HCT116 (cell line): Measurements from ENCODE around the gene MGRN1. TPM values are rescaled to one million over a fixed set of nuclear protein-coding genes. Genes with fewer than 3 reads are reported as not detected.

Experiments
- ATAC-seq: fragments of 200-7000 bp; cut with Tn5 transposase; 2 replicates; pipeline ENCODE4 v1.9.1; 2020; ENCODE audit warnings: mild to moderate bottlenecking, moderate library complexity
- BruUV-seq: library from RNA; stranded (reverse); fragments of 400-500 nt; replicated peaks from 2 replicates; lab custom pipeline; 2021; lab: Mats Ljungman, UMichigan
- CTCF ChIA-PET: fragments of 300-600 bp; sonication (Branson Sonifier 250); formaldehyde crosslinking; loops from one replicate; lab custom pipeline; 2021; ENCODE audit warnings: antibody characterized with exemption; lab: Charles Lee
- POLR2A ChIA-PET: fragments of 300-600, 350-600 bp; sonication (Branson Sonifier 250); formaldehyde crosslinking; loops from one replicate; lab custom pipeline; 2021; ENCODE audit warnings: antibody characterized with exemption; lab: Charles Lee
- RAD21 ChIA-PET, 2 experiments: fragments of 300-600 bp; sonication (Branson Sonifier 250); formaldehyde crosslinking; loops; one replicate each; lab custom pipeline; 2023; ENCODE audit warnings: low total read pairs in 2 of 2; ENCODE audit not compliant: uncharacterized antibody in 2 of 2, unreplicated experiment in 2 of 2, low non-redundant PET in 1 of 2; lab: Charles Lee
- DNase-seq: peaks from one replicate; pipeline ENCODE4 v3.0.0-alpha.2; 2010; ENCODE audit warnings: low read depth, low spot score
- H2AFZ ChIP-seq: fragments of 200-600 bp; shearing (Covaris generic), sonication (generic); 2 replicates; pipeline ENCODE4 v1.6.1; 2017; ENCODE audit warnings: low read depth, mixed run types, mixed read lengths, antibody characterized with exemption, low read length; ENCODE audit not compliant: poor library complexity, severe bottlenecking
- H3K27ac ChIP-seq: 2 replicates; pipeline ENCODE4 v1.5.1; 2012; ENCODE audit warnings: low read depth, low read length
- H3K27me3 ChIP-seq: fragments of 200-600 bp; sonication (generic); 2 replicates; pipeline ENCODE4 v1.6.1; 2016; ENCODE audit warnings: mixed run types, low read length, mixed read lengths; ENCODE audit not compliant: insufficient read depth
- H3K36me3 ChIP-seq, 2 experiments: fragments of 200-500 bp in 1 of 2; fragments of 200-600 bp in 1 of 2; sonication (Bioruptor generic) in 1 of 2; sonication (generic) in 1 of 2; 2 replicates each; pipeline versions ENCODE4 v1.5.1 to v1.6.1; 2014 to 2016; ENCODE audit warnings: low read length in 2 of 2, inconsistent platforms in 1 of 2, mixed read lengths in 1 of 2, mixed run types in 1 of 2; ENCODE audit not compliant: insufficient read depth in 2 of 2, control insufficient read depth in 1 of 2
- H3K4me1 ChIP-seq, 2 experiments: fragments of 200-600 bp in 1 of 2; sonication (generic) in 1 of 2; 2 replicates each; pipeline versions ENCODE4 v1.5.1 to v1.6.1; 2012 to 2017; ENCODE audit warnings: low read length in 2 of 2, inconsistent platforms in 1 of 2, mild to moderate bottlenecking in 1 of 2, mixed read lengths in 1 of 2, mixed run types in 1 of 2, moderate library complexity in 1 of 2; ENCODE audit not compliant: insufficient read depth in 2 of 2, control insufficient read depth in 1 of 2
- H3K4me2 ChIP-seq: fragments of 200-600 bp; sonication (generic); 2 replicates; pipeline ENCODE4 v1.6.1; 2017; ENCODE audit warnings: mixed run types, low read length, mixed read lengths
- H3K4me3 ChIP-seq, 2 experiments: fragments of 200-600 bp in 1 of 2; sonication (generic) in 1 of 2; replicated peaks in 1 of 2; 2 replicates each; pipeline ENCODE4 v1.5.1; 2011 to 2016; ENCODE audit warnings: low read length in 2 of 2, control low read depth in 1 of 2, low read depth in 1 of 2, mild to moderate bottlenecking in 1 of 2, mixed read lengths in 1 of 2, mixed run types in 1 of 2
- H3K79me2 ChIP-seq: fragments of 200-600 bp; sonication (generic); 2 replicates; pipeline ENCODE4 v1.6.1; 2017; ENCODE audit warnings: mild to moderate bottlenecking, mixed run types, low read length, moderate library complexity, mixed read lengths; ENCODE audit not compliant: insufficient read depth
- H3K9ac ChIP-seq: fragments of 200-600 bp; sonication (generic); 2 replicates; pipeline ENCODE4 v1.6.1; 2016; ENCODE audit warnings: low read length, mixed read lengths
- H3K9me2 ChIP-seq: fragments of 200-600 bp; sonication (generic), shearing (Covaris generic); 2 replicates; pipeline ENCODE4 v1.6.1; 2017; ENCODE audit warnings: mixed run types, mild to moderate bottlenecking, moderate library complexity; ENCODE audit not compliant: insufficient read depth
- H3K9me3 ChIP-seq, 2 experiments: fragments of 200-500 bp in 1 of 2; fragments of 200-600 bp in 1 of 2; sonication (Bioruptor generic) in 1 of 2; sonication (generic) in 1 of 2; 2 replicates each; pipeline ENCODE4 v1.6.1; 2014 to 2017; ENCODE audit warnings: low read length in 2 of 2, mixed read lengths in 2 of 2, inconsistent platforms in 1 of 2, low read depth in 1 of 2, mild to moderate bottlenecking in 1 of 2, mixed run types in 1 of 2, moderate library complexity in 1 of 2; ENCODE audit not compliant: control insufficient read depth in 1 of 2, insufficient read depth in 1 of 2
- H4K20me1 ChIP-seq: fragments of 200-600 bp; sonication (generic), shearing (Covaris generic); 2 replicates; pipeline ENCODE4 v1.6.1; 2017; ENCODE audit warnings: mixed run types, mild to moderate bottlenecking, moderate library complexity; ENCODE audit not compliant: insufficient read depth
- CBX3 ChIP-seq: IDR thresholded peaks from 2 replicates; pipeline ENCODE4 v1.6.1; 2012; ENCODE audit warnings: low read depth
- CEBPB ChIP-seq: IDR thresholded peaks from 2 replicates; pipeline ENCODE4 v1.6.1; 2012; ENCODE audit warnings: low read depth
- EGR1 ChIP-seq: IDR thresholded peaks from 2 replicates; pipeline ENCODE4 v1.6.1; 2012; ENCODE audit warnings: low read depth
- ELF1 ChIP-seq: IDR thresholded peaks from 2 replicates; pipeline ENCODE4 v1.6.1; 2012; ENCODE audit warnings: low read depth, borderline replicate concordance
- EZH2phosphoT487 ChIP-seq: fragments of 200-600 bp; IDR thresholded peaks from 2 replicates; pipeline ENCODE4 v1.6.1; 2018; ENCODE audit warnings: antibody characterized with exemption, borderline replicate concordance
- FOSL1 ChIP-seq: IDR thresholded peaks from 2 replicates; pipeline ENCODE4 v1.6.1; 2012; ENCODE audit warnings: low read depth
- JUND ChIP-seq: IDR thresholded peaks from 2 replicates; pipeline ENCODE4 v1.6.1; 2012
- POLR2A ChIP-seq: IDR thresholded peaks from 2 replicates; pipeline ENCODE4 v1.7.0; 2011; ENCODE audit warnings: borderline replicate concordance; ENCODE audit not compliant: insufficient read depth, insufficient read length; ENCODE audit errors: extremely low read depth
- POLR2AphosphoS5 ChIP-seq: IDR thresholded peaks from 2 replicates; pipeline ENCODE4 v1.6.1; 2011; ENCODE audit warnings: mild to moderate bottlenecking, low read depth, low read length, moderate library complexity
- RAD21 ChIP-seq: IDR thresholded peaks from 2 replicates; pipeline ENCODE4 v1.6.1; 2012; ENCODE audit warnings: low read depth, mild to moderate bottlenecking
- SP1 ChIP-seq: IDR thresholded peaks from 2 replicates; pipeline ENCODE4 v1.6.1; 2012; ENCODE audit warnings: low read depth
- SRF ChIP-seq: IDR thresholded peaks from 2 replicates; pipeline ENCODE4 v1.6.1; 2012; ENCODE audit warnings: low read depth
- TCF7L2 ChIP-seq: IDR thresholded peaks from 2 replicates; pipeline ENCODE4 v1.7.0; 2011; ENCODE audit warnings: borderline replicate concordance, inconsistent platforms; ENCODE audit not compliant: insufficient read depth, insufficient read length; ENCODE audit errors: extremely low read depth
- YY1 ChIP-seq: IDR thresholded peaks from 2 replicates; pipeline ENCODE4 v1.6.1; 2011; ENCODE audit warnings: low read length, low read depth, moderate library complexity, mild to moderate bottlenecking; ENCODE audit not compliant: insufficient replicate concordance; ENCODE audit errors: extremely low read depth
- ZFX ChIP-seq: fragments of 450-650 bp; IDR thresholded peaks from 2 replicates; pipeline ENCODE4 v1.6.1; 2017
- ZNF274 ChIP-seq: fragments of 200-500 bp; sonication (Bioruptor generic); IDR thresholded peaks from 2 replicates; pipeline ENCODE4 v1.6.1; 2014; ENCODE audit warnings: mild to moderate bottlenecking, low read depth, low read length, inconsistent platforms
- intact Hi-C: fragments of 100-400 bp; cut with micrococcal nuclease; formaldehyde crosslinking; loops from 2 replicates; pipeline ENCODE4 v1.10.0; 2022
- total RNA-seq: library from RNA; stranded (reverse); gene quantifications from one replicate; pipeline ENCODE4 v1.2.1, GENCODE V29; 2021; ENCODE audit not compliant: unreplicated experiment
- TF ChIP-seq, protein P1 (sequence below): IDR thresholded peaks from 2 replicates; pipeline ENCODE4 v1.6.1; 2011; ENCODE audit warnings: mild to moderate bottlenecking, low read length, moderate library complexity; ENCODE audit not compliant: insufficient replicate concordance; ENCODE audit errors: extremely low read depth
- TF ChIP-seq, protein P2 (sequence below): IDR thresholded peaks from 2 replicates; pipeline ENCODE4 v1.6.1; 2012; ENCODE audit warnings: low read depth
- TF ChIP-seq, protein P3 (sequence below): IDR thresholded peaks from 2 replicates; pipeline ENCODE4 v1.6.1; 2012

The MGRN1 gene
- total RNA-seq, 1 experiment from 2014 or later: 50.6 TPM

DNA sequence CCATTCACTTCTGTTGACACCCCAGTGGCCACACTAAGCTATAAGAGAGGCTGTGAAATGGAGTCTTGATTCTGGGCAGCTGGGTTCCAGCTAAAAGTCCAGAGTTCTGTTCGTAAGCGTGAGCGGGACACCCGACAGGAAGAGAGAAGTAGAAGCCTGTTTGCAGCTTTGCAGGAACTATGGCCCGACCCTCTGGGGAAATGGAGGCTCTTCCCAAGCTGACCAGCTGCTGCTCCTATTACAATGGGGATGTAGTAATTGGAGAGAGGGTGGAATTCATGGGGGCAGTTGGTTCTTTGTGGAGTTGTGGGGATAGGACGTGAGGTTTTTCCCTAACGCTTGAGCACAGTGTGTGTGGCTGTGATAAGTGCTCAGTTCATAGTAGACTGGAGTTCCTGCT is 38.3 kb upstream of the MGRN1 start:
- no peak overlapping the region for H3K4me2 ChIP-seq
- no peak overlapping the region for H3K9ac ChIP-seq
- no TSS peak for BruUV-seq
- H4K20me1 ChIP-seq: no peaks in the 10 kb centered on the region
- H3K4me3 ChIP-seq: no peak overlapping the region
- ATAC-seq: no peak
- no peak for TF ChIP-seq FOSL1
- no peak for TF ChIP-seq JUND
- no peak for TF ChIP-seq SRF
- TF ChIP-seq TCF7L2: no peak
- TF ChIP-seq, protein P1, sequence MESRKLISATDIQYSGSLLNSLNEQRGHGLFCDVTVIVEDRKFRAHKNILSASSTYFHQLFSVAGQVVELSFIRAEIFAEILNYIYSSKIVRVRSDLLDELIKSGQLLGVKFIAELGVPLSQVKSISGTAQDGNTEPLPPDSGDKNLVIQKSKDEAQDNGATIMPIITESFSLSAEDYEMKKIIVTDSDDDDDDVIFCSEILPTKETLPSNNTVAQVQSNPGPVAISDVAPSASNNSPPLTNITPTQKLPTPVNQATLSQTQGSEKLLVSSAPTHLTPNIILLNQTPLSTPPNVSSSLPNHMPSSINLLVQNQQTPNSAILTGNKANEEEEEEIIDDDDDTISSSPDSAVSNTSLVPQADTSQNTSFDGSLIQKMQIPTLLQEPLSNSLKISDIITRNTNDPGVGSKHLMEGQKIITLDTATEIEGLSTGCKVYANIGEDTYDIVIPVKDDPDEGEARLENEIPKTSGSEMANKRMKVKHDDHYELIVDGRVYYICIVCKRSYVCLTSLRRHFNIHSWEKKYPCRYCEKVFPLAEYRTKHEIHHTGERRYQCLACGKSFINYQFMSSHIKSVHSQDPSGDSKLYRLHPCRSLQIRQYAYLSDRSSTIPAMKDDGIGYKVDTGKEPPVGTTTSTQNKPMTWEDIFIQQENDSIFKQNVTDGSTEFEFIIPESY: no peak
- TF ChIP-seq EGR1: no peak
- TF ChIP-seq CBX3: no peak
- TF ChIP-seq, protein P2, sequence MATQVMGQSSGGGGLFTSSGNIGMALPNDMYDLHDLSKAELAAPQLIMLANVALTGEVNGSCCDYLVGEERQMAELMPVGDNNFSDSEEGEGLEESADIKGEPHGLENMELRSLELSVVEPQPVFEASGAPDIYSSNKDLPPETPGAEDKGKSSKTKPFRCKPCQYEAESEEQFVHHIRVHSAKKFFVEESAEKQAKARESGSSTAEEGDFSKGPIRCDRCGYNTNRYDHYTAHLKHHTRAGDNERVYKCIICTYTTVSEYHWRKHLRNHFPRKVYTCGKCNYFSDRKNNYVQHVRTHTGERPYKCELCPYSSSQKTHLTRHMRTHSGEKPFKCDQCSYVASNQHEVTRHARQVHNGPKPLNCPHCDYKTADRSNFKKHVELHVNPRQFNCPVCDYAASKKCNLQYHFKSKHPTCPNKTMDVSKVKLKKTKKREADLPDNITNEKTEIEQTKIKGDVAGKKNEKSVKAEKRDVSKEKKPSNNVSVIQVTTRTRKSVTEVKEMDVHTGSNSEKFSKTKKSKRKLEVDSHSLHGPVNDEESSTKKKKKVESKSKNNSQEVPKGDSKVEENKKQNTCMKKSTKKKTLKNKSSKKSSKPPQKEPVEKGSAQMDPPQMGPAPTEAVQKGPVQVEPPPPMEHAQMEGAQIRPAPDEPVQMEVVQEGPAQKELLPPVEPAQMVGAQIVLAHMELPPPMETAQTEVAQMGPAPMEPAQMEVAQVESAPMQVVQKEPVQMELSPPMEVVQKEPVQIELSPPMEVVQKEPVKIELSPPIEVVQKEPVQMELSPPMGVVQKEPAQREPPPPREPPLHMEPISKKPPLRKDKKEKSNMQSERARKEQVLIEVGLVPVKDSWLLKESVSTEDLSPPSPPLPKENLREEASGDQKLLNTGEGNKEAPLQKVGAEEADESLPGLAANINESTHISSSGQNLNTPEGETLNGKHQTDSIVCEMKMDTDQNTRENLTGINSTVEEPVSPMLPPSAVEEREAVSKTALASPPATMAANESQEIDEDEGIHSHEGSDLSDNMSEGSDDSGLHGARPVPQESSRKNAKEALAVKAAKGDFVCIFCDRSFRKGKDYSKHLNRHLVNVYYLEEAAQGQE: no peak
- TF ChIP-seq YY1: no peak
- no peak for TF ChIP-seq ELF1
- no peak for TF ChIP-seq POLR2AphosphoS5
- TF ChIP-seq CEBPB: no peak
- TF ChIP-seq EZH2phosphoT487: no peak
- TF ChIP-seq, protein P3, sequence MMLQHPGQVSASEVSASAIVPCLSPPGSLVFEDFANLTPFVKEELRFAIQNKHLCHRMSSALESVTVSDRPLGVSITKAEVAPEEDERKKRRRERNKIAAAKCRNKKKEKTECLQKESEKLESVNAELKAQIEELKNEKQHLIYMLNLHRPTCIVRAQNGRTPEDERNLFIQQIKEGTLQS: no peak
- TF ChIP-seq ZFX: no peak
- no peak for TF ChIP-seq ZNF274
- no peak for TF ChIP-seq POLR2A
- TF ChIP-seq RAD21: no peak
- TF ChIP-seq SP1: no peak
- TF ChIP-seq, all 23 proteins: peak for 0
- intact Hi-C loops: no loop called here
- no peaks in the 10 kb centered on the region for H3K27me3 ChIP-seq
- peaks cover 0 to 9% of the 10 kb centered on the region in 2 experiments; a peak in 2 of 4 replicates for H3K9me3 ChIP-seq
- H3K9me2 ChIP-seq: no peaks in the 10 kb centered on the region
- H3K79me2 ChIP-seq: no peaks in the 10 kb centered on the region
- POLR2A ChIA-PET: no interaction called here
- H3K27ac ChIP-seq: no peak overlapping the region
- DNase-seq: no peak
- peaks cover 0 to 5% of the 10 kb centered on the region in 2 experiments; a peak in 2 of 4 replicates for H3K4me1 ChIP-seq
- no peaks in the 10 kb centered on the region for H3K36me3 ChIP-seq
- H2AFZ ChIP-seq: no peak overlapping the region
- RAD21 ChIA-PET: no interaction called here
- CTCF ChIA-PET: interaction anchor here (0.6 to 1.5 kb wide), 14 partner anchors 8 to 85 kb away, joined by 3 to 8 read pairs (median 3); no protein-coding TSS in a partner anchor
